ENCODE data around the gene LIMD2. TPM values are rescaled to one million over a fixed set of nuclear protein-coding genes. Genes with fewer than 3 reads are reported as not detected.

The LIMD2 gene
- total RNA-seq, 4 donors from 2014 or later: 3.9 to 10.7 (median 7.2) TPM

DNA sequence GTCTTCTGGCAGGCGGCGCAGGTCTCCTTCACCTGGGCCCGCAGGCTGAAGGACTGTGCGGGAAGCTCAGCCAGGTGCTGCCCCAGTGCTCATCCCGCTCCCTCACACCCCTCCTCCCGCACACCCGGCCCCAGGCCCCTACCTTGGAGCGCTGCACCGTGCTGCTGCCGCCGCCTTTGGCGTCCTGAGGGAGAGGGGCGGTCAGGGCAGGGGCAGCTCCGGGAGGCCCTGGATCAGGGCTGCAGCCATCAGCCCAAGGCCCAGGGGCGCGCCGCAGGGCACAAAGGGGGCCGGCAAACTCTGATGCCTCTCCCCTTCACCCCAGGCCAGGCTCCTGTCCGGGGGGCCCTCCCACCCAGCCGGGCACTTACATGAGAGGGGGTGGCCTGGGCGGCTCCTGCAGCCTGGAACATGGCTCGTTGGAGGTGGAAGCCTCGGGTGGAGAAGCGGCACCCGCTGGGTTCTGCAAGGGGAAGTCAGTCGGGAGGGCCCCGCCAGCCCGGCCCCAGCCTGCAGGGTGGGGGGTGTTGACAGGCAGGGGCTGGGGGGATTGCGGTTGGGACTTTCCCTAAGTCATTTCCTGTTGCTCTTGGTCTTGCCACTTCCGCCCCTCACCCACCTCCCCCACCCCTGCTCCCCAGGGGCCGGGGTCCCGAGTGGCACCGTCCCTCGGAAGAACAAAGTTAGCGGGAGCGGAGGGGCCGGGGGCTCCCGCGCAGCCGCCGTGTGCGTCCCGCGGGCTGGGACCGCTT lies 863 bp downstream of the LIMD2 start:
- peak overlapping the region in 1 of 3 donors; percentile 58 for H3K4me3 ChIP-seq (replicated peaks in 1 of 3)
- TF ChIP-seq, protein P1, sequence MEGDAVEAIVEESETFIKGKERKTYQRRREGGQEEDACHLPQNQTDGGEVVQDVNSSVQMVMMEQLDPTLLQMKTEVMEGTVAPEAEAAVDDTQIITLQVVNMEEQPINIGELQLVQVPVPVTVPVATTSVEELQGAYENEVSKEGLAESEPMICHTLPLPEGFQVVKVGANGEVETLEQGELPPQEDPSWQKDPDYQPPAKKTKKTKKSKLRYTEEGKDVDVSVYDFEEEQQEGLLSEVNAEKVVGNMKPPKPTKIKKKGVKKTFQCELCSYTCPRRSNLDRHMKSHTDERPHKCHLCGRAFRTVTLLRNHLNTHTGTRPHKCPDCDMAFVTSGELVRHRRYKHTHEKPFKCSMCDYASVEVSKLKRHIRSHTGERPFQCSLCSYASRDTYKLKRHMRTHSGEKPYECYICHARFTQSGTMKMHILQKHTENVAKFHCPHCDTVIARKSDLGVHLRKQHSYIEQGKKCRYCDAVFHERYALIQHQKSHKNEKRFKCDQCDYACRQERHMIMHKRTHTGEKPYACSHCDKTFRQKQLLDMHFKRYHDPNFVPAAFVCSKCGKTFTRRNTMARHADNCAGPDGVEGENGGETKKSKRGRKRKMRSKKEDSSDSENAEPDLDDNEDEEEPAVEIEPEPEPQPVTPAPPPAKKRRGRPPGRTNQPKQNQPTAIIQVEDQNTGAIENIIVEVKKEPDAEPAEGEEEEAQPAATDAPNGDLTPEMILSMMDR (IDR thresholded peaks at IDR 0.05): no peak
- no peak for TF ChIP-seq POLR2A (IDR thresholded peaks at IDR 0.05)
- H3K9me3 ChIP-seq: no peaks in the 10 kb centered on the region
- peak in 1 of 2 donors; percentile 41 for DNase-seq
- peak overlapping the region in 1 of 3 donors; percentile 45 for H3K27ac ChIP-seq
- WGBS, 2 donors: 13 to 24% methylated on average over 11 to 22 of the region's 45 CpGs
- H3K36me3 ChIP-seq: peaks cover 0 to under 1% of the 10 kb centered on the region in 2 donors
- H3K27me3 ChIP-seq: no peaks in the 10 kb centered on the region
- peaks cover 6 to 21% of the 10 kb centered on the region in 2 donors for H3K4me1 ChIP-seq
- intact Hi-C loops (cut with DNase I): no loop called here

DNA sequence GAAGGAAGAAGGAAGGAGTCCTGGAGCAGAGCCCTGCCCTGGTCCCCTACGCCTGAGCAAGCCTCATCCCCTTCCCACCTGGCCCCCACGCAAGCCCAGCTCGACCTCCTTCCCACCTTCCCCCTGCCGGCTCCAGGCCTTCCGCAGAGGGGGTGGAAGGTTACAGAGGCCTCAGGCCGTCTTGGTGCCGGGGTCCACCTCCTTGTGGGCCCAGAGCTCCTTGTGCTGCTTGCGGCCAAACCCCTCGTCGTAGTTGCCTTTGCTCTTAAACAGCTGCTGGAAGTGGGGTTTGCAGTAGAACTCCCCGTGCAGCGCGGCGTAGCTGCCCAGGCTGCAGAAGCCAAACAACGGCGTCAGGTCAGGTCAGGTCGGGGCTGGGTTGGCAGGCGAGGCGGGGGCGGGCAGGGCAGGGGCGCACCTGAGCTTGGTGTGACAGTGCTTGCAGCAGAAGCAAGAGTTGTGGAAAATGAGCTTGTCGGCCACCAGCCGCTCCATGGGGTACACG lies 1.5 kb downstream of the LIMD2 start:
- no peaks in the 10 kb centered on the region for H3K9me3 ChIP-seq
- intact Hi-C loops (cut with DNase I): no loop called here
- H3K36me3 ChIP-seq: peaks cover 0 to 7% of the 10 kb centered on the region in 2 donors
- no peak for DNase-seq
- H3K27ac ChIP-seq: no peak overlapping the region
- TF ChIP-seq, protein P1 (IDR thresholded peaks at IDR 0.05): no peak
- TF ChIP-seq POLR2A (IDR thresholded peaks at IDR 0.05): no peak
- no peaks in the 10 kb centered on the region for H3K27me3 ChIP-seq
- H3K4me1 ChIP-seq: peaks cover 6 to 21% of the 10 kb centered on the region in 2 donors
- WGBS, 2 donors: 47 to 67% methylated on average over 15 to 17 of the region's 24 CpGs
- peak overlapping the region in 1 of 3 donors; percentile 58 for H3K4me3 ChIP-seq (replicated peaks in 1 of 3)

DNA sequence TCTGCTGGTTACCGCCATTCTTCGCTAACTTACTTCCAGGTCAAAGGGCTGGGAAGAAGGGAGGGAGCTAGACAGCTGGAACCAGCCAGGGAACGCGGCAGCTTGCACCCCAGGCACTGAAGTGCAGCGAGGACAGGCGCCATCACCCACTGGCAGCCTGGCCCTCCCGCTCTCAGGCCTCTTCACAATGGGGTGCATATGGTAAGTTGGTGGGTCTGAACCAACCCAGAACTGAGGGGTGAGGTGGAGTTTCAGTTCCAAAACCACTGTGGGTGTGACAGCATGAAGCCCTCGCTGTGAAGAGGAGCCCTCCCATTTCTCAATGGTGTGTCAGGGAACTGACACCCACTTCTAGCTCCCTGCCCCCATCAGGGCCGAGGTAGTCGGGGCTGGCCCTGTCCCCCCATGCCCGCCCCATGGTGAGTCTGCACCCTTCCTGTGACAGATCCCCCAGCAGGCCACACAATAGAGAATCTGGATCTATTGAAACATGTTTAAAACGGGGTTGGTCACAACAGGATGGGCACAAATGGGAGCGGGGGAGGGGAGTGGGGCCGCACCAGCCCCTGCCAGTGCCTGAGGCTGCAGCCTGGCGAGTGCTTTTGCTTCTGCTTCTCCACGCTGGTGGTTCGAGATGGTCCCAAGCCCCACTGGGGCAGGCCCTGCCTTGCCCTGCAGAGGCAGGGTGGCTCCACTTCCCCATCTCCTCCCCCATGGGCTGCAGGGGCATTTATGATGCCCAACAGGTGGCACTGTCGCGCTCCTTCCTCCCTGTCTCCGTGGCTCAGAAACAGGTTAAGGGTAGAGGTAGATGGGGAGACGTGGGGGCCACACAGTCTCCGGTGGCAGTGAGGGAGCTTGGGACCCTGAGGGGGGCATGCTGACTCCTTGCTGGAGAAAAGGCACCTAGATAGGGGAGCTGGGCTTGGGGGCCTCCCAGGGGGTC lies 2.3 kb downstream of the LIMD2 start:
- no peaks in the 10 kb centered on the region for H3K9me3 ChIP-seq
- TF ChIP-seq POLR2A (IDR thresholded peaks at IDR 0.05): no peak
- TF ChIP-seq, protein P1 (IDR thresholded peaks at IDR 0.05): peak in 2 of 6 experiments; percentile 17 to 33
- peaks cover 6 to 21% of the 10 kb centered on the region in 2 donors for H3K4me1 ChIP-seq
- WGBS, 2 donors: 82% methylated on average over 16 to 21 of the region's 22 CpGs
- peak in 1 of 2 donors; percentile 37 for DNase-seq
- H3K36me3 ChIP-seq: peaks cover 5 to 12% of the 10 kb centered on the region in 2 donors
- no peak overlapping the region for H3K27ac ChIP-seq
- H3K4me3 ChIP-seq (replicated peaks in 1 of 3): no peak overlapping the region
- no peaks in the 10 kb centered on the region for H3K27me3 ChIP-seq
- intact Hi-C loops (cut with DNase I): no loop called here

DNA sequence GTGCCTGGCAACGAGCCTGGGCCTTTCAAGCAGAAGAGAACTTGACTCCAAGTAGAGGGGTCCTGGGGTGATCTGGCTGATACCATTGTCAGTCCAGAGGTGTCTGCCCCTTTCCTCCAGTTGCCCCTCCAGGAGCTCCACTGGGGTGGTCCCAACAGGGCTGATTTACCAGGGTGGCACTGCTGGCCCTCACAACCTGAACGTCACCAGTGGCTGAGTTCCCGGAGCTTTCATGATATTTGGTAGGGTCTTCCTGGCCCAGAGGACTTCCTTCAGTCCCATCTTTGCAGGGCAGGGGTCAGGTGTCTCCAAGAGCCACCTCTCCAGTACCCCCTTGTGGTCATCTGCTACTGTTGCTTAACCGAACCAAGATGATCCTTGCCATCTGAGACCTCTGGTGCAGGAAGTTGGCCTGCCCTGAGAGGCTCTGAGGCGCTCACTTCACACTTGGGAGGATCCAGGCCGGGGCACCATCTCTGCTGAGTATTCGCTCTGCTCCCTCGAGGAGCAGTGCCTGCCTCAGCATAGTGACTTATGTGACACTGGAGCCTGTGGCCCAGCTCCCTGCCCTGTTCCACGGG lies 3.5 kb downstream of the LIMD2 start:
- 64 to 67% methylated on average over 5 to 9 of the region's 9 CpGs for WGBS, 2 donors
- intact Hi-C loops (cut with DNase I): no loop called here
- no peaks in the 10 kb centered on the region for H3K9me3 ChIP-seq
- H3K36me3 ChIP-seq: peaks cover 16% of the 10 kb centered on the region in 2 donors
- no peak overlapping the region for H3K4me3 ChIP-seq (replicated peaks in 1 of 3)
- no peak for TF ChIP-seq POLR2A (IDR thresholded peaks at IDR 0.05)
- TF ChIP-seq, protein P1 (IDR thresholded peaks at IDR 0.05): peak in 3 of 6 experiments; percentile 21 to 40 (median 27)
- no peaks in the 10 kb centered on the region for H3K27me3 ChIP-seq
- peak in 1 of 2 donors; percentile 24 for DNase-seq
- no peak overlapping the region for H3K27ac ChIP-seq
- H3K4me1 ChIP-seq: peaks cover 6 to 21% of the 10 kb centered on the region in 2 donors

Measured in thyroid gland (tissue), 4 donors.